DND-41 (cell line): ENCODE results near the gene SERP2.

Experiments
- ATAC-seq: fragments of 200-7000 bp; cut with Tn5 transposase; 3 replicates; pipeline ENCODE4 v1.9.1; 2021; ENCODE audit warnings: low read depth; ENCODE audit not compliant: insufficient read depth
- DNase-seq: peaks from one replicate; pipeline ENCODE4 v3.0.0-alpha.2; 2020
- H2AFZ ChIP-seq: 2 replicates; pipeline ENCODE4 v1.6.0; 2012; ENCODE audit warnings: low read depth, low read length
- H3K27ac ChIP-seq: 2 replicates; pipeline ENCODE4 v1.5.1; 2012; ENCODE audit warnings: low read length, inconsistent platforms
- H3K27me3 ChIP-seq: fragments of 200-600 bp; sonication (generic); 2 replicates; pipeline ENCODE4 v1.6.0; 2012; ENCODE audit warnings: low read length, mild to moderate bottlenecking, inconsistent platforms; ENCODE audit not compliant: insufficient read depth, poor library complexity
- H3K36me3 ChIP-seq: 2 replicates; pipeline ENCODE4 v1.5.1; 2012; ENCODE audit warnings: low read length, inconsistent platforms; ENCODE audit not compliant: insufficient read depth
- H3K4me1 ChIP-seq: 2 replicates; pipeline ENCODE4 v1.5.1; 2012; ENCODE audit warnings: mild to moderate bottlenecking, low read length; ENCODE audit not compliant: insufficient read depth
- H3K4me2 ChIP-seq: 2 replicates; pipeline ENCODE4 v1.6.0; 2012; ENCODE audit warnings: mild to moderate bottlenecking, moderate library complexity, low read length, inconsistent platforms; ENCODE audit not compliant: insufficient read depth
- H3K4me3 ChIP-seq, 2 experiments: fragments of 200-600 bp in 1 of 2; shearing (Covaris generic) in 1 of 2; 2 replicates each; pipeline ENCODE4 v1.5.1; 2012 to 2016; ENCODE audit warnings: inconsistent platforms in 2 of 2, low read length in 2 of 2, mild to moderate bottlenecking in 2 of 2, low read depth in 1 of 2, moderate library complexity in 1 of 2
- H3K79me2 ChIP-seq: 2 replicates; pipeline ENCODE4 v1.6.0; 2012; ENCODE audit warnings: low read length, inconsistent platforms; ENCODE audit not compliant: insufficient read depth
- H3K9ac ChIP-seq: 2 replicates; pipeline ENCODE4 v1.6.0; 2012; ENCODE audit warnings: low read depth, mild to moderate bottlenecking, inconsistent platforms, low read length, moderate library complexity
- H3K9me3 ChIP-seq: 2 replicates; pipeline ENCODE4 v1.5.1; 2012; ENCODE audit warnings: low read length, moderate library complexity, mild to moderate bottlenecking, inconsistent platforms; ENCODE audit not compliant: insufficient read depth, severe bottlenecking
- H4K20me1 ChIP-seq: 2 replicates; pipeline ENCODE4 v1.6.0; 2012; ENCODE audit warnings: low read length; ENCODE audit not compliant: insufficient read depth
- CTCF ChIP-seq: IDR thresholded peaks from 2 replicates; pipeline ENCODE4 v1.5.1; 2012; ENCODE audit warnings: borderline replicate concordance, low read length, moderate library complexity, mild to moderate bottlenecking; ENCODE audit not compliant: poor library complexity, severe bottlenecking; ENCODE audit errors: extremely low read depth
- EZH2 ChIP-seq: IDR thresholded peaks from 3 replicates; pipeline ENCODE4 v1.6.1; 2012; ENCODE audit warnings: borderline replicate concordance, low read depth, mild to moderate bottlenecking, moderate library complexity, low read length, inconsistent platforms; ENCODE audit not compliant: severe bottlenecking

The SERP2 gene

GRCh38 chr13:44383945-44384344, 10.3 kb downstream of the SERP2 start:
- no peak overlapping the region for H3K9ac ChIP-seq
- H2AFZ ChIP-seq: no peak overlapping the region
- ATAC-seq (no peak), DNase-seq (no peak)
- H3K4me1 ChIP-seq: no peaks in the 10 kb centered on the region
- TF ChIP-seq CTCF (no peak), EZH2 (no peak)
- no peaks in the 10 kb centered on the region for H3K36me3 ChIP-seq
- no peaks in the 10 kb centered on the region for H4K20me1 ChIP-seq
- H3K4me2 ChIP-seq: no peak overlapping the region
- H3K79me2 ChIP-seq: no peaks in the 10 kb centered on the region
- no peaks in the 10 kb centered on the region for H3K9me3 ChIP-seq
- H3K27me3 ChIP-seq: no peaks in the 10 kb centered on the region
- no peak overlapping the region for H3K27ac ChIP-seq
- no peak overlapping the region for H3K4me3 ChIP-seq

- no peak overlapping the region for H3K9ac ChIP-seq
- H3K27ac ChIP-seq: no peak overlapping the region
- H4K20me1 ChIP-seq: no peaks in the 10 kb centered on the region
- H2AFZ ChIP-seq: no peak overlapping the region
- ATAC-seq: no peak
- TF ChIP-seq EZH2: no peak
- TF ChIP-seq CTCF: no peak
- no peaks in the 10 kb centered on the region for H3K9me3 ChIP-seq
- H3K36me3 ChIP-seq: no peaks in the 10 kb centered on the region
- H3K4me3 ChIP-seq: no peak overlapping the region
- no peak for DNase-seq
- H3K27me3 ChIP-seq: no peaks in the 10 kb centered on the region
- no peaks in the 10 kb centered on the region for H3K79me2 ChIP-seq
- H3K4me1 ChIP-seq: no peaks in the 10 kb centered on the region
- no peak overlapping the region for H3K4me2 ChIP-seq
Measured at GRCh38 chr13:44384778-44385177, 11.2 kb downstream of the SERP2 start.

- TF ChIP-seq EZH2: no peak
- no peak for TF ChIP-seq CTCF
- Histone ChIP-seq H3K36me3 (no peaks in the 10 kb centered on the region), H3K27me3 (no peaks in the 10 kb centered on the region), H3K4me1 (no peaks in the 10 kb centered on the region), H3K4me2 (no peak overlapping the region), H4K20me1 (no peaks in the 10 kb centered on the region), H3K27ac (no peak overlapping the region), H3K4me3 (no peak overlapping the region), H3K79me2 (no peaks in the 10 kb centered on the region), H3K9me3 (no peaks in the 10 kb centered on the region), H2AFZ (no peak overlapping the region), H3K9ac (no peak overlapping the region)
- ATAC-seq (no peak), DNase-seq (no peak)
Measured at GRCh38 chr13:44385401-44385800, 11.8 kb downstream of the SERP2 start.

GRCh38 chr13:44385847-44386246, 12.2 kb downstream of the SERP2 start:
- Histone ChIP-seq H3K27ac (no peak overlapping the region), H3K4me3 (no peak overlapping the region), H4K20me1 (no peaks in the 10 kb centered on the region), H3K4me2 (no peak overlapping the region), H3K9ac (no peak overlapping the region), H3K4me1 (no peaks in the 10 kb centered on the region), H2AFZ (no peak overlapping the region), H3K27me3 (no peaks in the 10 kb centered on the region), H3K36me3 (no peaks in the 10 kb centered on the region), H3K9me3 (no peaks in the 10 kb centered on the region), H3K79me2 (no peaks in the 10 kb centered on the region)
- TF ChIP-seq CTCF: no peak
- no peak for TF ChIP-seq EZH2
- no peak for DNase-seq
- ATAC-seq: no peak
